GM18873 (cell line): Measurements from ENCODE around the gene TMEM140.

ENCODE experiments used
- ATAC-seq: cut with Tn5 transposase; IDR thresholded peaks from one replicate; pipeline ENCODE4 v1.9.1; 2021; ENCODE audit warnings: mild to moderate bottlenecking, moderate library complexity, moderate number of reproducible peaks; ENCODE audit not compliant: unreplicated experiment, low FRiP score

TMEM140 gene

DNA sequence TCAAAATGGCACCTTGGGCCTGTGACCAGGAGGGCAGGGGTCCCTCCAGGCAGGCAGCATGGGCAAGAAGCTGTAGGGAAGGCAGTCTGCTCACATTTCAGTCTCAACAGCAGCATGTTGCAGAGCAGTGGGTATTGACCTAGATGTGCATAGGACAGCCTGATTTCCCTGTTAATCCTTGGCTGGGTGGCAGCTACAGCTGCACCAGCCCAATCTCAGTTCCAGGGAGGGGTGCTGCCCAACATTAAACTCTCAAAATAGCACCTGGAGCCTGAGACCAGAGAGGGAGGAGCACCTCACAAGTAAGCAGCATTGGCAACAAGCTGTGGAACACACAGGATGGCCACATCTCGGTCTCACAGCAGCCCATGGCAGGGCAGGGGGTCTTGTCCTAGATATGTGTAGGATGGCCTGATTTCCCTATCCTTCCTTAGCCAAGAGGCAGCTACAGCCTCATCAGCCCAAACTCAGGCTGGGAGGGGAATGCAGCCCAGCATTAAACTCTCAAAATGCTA, 10.3 kb downstream of the TMEM140 start:
- ATAC-seq, result no peak

DNA sequence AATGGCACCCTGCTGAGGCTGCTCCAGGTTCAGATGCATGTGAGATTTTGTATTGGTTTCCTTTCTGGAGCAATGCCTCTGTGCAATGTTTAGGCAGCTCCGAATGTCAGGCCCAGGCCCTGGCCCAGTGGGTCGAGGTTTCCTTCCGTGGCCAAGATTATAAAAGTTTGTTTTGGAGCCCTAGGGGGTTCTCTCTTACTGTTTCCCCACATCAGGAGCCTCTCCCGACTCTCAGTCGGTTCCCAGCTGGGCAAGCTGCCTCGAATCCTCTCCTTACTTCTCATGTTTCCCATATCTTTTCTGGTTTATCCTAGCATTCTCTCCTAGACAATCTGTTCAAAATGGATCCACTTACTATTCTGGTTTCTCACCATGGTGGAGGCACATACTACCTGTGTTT, 11.0 kb downstream of the TMEM140 start:
- ATAC-seq, result no peak

DNA sequence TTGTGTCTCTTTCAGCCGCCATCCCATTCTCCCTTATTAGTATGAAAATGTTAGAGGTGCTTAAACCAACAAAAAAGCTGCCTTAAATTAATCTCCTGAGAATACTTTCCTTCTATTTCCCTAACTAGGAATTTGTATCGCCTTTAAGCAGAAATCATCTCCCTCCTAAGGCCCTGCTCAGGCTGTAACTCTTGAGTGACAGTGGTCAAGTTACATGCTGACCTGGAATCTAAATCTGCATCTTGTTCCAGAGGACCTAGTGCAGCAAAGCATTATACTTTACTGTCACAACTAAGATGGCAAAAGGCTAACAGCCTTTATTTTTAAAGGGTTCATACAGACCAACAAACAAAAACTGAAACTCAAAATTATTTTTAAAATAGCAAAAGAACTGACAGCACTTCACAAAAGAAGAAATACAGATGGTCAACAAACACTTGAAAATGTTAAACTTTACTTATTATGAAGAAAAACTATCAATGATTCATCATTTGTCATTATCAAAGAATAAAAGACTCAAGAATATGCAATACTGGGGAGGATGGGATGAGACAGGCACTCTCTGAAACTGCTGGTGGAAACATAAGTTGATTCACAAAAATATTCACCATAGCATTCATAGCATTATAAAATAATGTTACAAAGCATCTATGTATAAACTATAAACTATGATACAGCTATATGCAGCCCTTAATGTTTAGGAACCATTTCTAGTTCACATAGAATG, 11.7 kb downstream of the TMEM140 start:
- no peak for ATAC-seq

DNA sequence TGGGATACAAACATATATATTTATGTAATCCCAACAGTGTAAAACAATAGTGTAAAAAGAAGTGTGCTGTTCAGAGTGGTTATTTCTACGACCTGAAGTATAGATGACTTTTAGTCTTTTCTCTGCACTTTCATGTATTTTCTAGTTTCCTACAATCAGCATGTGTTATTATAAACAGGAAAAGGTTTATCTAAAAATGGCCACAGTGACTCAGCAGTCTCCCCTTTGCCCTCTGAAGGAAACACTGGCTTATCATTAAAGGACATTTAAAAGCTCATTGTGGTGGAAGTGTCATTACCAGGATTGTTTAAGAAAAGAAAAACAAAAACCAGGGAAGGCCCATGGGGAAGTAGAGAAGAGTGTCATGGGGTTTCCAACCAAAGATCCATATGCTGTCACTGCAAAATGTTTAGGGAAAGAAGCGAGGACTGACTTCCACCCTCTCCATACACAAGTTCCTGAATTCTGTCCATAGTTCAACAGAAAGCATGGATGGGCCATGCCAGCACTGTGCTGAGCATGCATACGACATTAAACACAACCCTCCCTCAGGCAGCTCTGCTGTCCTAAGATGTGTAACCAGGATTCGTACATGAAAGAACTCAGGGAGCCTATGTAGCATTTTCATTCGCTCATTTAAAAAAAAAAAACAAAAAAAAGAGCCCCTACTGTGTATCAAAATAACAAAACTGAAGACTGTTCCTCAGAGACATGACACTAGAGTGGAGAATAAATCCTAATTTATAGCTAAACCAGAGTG, 12.4 kb downstream of the TMEM140 start:
- ATAC-seq, result peak; percentile 44

DNA sequence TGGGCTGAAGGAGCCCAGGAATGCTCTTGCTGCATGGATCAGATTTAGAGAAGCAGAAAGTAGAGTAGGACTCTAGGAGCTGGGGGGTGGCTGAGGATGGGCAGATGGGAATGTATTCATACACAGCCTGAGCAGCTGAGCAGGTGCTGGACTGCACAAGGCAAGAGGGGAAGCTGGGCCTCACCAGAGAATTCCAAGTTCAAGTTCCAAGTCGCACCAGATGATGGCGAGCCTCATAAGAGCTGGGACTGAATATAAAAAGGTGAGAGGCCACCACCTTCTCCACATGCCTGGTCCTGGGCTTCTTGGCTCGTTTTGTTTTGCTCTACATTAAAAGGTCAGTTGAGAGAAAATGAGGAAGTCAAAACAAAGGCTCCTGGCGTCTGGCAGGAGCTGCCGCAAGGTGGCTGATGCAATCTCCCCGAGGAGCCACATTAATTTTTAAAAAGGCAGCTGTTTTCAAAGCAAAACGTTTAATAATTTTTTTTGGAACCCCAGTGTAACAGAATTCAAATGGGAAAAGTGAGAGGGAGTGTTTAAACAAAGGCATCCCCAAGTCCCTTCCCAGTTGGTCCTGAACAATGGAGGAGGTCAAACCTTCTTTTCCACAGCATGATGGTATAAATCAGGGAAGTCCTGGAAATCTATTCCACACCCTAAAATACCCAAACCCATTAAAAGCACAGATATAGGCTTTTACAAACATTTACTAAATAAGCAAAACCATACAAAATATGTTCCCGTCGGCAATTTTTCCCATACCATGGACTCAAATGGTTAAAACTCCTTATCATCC, 13.2 kb downstream of the TMEM140 start:
- no peak for ATAC-seq

DNA sequence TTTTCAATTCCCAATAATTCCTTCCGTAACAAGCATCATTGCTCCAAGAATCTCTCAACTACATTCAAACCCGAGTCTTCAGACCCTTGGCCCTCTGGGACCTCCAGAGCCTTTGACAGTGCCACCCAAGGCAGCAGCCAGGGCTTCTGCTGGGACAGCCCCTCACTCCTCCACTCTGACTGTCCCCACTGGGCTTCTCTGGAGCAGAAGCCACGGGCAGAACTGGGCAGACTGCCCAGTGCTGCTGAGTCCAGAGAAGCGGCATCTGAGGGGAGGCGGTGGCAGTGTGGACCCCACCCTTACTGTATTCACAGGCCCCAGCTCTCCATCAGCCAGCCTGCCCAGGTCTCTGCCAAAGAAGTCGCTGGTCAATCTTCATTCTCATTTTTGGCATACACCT, 13.8 kb downstream of the TMEM140 start:
- no peak for ATAC-seq

DNA sequence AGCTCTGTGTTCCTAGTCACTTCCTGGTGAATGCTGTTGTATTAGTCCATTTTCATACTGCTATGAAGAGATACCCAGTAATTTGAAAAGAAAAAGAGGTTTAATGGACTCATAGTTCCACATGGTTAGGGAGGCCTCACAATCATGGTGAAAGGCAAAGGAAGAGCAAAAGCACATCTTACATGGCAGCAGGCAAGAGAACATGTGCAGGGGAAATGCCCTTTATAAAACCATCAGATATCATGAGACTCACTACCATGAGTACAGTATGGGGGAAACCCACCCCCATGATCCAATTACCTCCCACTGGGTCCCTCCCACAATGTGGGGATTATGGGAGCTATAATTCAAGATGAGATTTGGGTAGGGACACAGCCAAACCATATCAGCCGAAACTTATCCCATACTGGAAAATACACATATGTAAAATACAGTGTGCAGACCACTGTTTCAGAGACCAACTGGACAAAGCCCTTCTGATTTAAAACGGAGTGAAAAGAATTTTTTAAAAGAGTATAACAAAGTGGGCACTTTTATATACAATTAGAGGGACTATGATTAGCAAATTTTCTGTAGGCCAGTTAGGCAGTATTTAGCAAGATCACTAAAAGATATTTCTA, 14.6 kb downstream of the TMEM140 start:
- no peak for ATAC-seq

DNA sequence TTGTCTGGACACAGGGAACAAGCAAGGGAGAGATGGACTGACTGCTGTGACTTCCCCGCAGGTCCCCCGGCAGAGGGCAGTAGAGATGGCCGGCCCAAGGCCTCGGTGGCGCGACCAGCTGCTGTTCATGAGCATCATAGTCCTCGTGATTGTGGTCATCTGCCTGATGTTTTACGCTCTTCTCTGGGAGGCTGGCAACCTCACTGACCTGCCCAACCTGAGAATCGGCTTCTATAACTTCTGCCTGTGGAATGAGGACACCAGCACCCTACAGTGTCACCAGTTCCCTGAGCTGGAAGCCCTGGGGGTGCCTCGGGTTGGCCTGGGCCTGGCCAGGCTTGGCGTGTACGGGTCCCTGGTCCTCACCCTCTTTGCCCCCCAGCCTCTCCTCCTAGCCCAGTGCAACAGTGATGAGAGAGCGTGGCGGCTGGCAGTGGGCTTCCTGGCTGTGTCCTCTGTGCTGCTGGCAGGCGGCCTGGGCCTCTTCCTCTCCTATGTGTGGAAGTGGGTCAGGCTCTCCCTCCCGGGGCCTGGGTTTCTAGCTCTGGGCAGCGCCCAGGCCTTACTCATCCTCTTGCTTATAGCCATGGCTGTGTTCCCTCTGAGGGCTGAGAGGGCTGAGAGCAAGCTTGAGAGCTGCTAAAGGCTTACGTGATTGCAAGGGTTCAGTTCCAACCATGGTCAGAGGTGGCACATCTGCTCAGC, 16.6 kb downstream of the TMEM140 start:
- ATAC-seq, result no peak

DNA sequence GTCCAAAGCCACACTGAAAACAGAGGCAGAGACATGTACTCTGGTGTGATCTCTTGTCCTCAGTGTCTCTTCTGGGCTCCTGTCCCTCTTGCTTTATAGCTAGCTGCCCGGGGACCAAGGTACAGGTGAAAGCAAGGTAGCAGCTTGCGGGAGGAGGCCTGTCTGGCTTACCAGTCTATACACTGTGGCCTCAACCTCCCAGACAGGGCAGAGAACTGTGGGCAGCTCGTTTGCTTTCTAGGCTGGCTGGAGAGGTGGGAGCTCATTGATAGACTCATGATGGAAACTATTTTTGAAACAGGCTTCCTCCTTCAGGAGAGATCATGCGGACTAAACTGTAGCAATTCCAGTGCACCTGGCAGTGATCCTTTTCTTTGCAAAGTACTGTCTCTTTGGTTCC, 18.0 kb downstream of the TMEM140 start:
- ATAC-seq, result no peak

DNA sequence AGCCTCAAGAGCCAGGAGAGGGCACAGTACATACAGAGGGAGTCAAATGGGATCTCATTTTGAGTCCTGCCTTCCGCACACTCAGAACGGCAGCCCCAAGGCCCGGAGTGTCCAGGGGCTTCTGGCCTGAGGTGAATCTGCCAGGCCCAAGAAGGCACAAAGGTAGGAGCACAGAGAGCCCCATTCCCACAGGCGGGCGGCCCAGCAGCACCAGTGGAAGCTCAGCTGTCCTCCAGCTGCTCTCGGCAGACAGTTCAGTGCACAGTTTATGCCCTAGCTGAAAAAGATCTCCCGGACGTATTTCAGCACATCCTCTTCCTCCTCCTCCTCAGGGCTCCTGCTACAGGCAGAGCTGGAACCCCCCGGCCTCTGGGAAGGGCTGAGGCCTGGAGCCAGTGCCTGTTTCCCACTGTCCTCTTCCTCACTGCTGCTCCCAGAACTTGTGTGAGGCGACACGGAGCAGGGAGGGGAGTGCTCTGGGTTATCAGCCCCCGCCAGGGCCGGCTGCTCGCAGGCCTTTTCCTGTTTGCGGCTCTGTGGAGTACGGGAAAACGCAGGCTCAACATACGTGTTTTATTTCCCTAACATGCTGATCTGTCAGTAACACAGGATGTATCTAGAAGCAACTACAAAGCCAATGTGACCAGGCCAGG, 18.6 kb downstream of the TMEM140 start:
- ATAC-seq, result no peak

DNA sequence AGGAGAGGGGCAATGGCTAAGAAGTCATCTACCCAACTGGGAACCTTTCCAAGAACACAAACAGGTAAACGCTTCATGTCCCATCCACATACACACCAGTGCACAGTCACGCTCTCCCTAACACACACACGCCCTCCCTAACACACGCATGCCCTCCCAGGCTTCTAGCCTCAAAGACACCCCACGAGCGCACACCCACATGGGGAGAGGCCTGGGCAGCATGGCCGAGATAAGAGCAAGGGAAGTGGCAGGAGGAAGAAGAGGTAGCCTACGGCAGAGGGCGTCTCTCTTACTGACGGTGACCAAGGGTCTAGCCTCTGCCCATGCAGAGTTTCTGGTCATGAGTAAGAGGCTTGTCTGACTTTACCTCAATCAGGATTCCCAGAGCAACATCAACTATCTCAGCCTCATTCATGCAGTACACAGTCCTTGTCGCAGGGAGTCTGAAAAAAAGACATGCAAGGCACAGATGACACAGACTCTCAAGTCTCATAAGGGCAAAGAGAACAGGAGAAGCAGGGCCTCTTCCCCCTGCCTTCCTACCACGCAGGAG, 19.6 kb downstream of the TMEM140 start:
- ATAC-seq, result no peak

DNA sequence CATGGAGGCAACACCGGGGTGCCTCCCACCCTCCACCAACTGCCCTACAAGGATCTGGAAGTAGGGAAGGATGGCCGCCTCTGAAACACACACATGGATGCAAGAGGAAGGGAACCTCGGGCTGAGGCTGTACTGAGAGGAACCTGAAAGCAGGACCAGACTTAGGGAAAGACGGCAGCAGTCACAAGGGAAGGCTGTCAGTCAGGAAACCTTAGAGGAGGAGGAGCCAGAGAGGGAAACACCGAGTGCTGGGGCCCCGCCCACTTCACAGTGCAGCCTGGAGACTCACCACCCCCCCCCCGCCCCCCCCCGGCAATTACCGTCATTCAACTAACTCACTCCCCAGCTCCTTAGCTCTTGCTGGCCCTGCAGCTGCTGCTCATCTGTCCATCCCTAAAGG, 20.1 kb downstream of the TMEM140 start:
- no peak for ATAC-seq

DNA sequence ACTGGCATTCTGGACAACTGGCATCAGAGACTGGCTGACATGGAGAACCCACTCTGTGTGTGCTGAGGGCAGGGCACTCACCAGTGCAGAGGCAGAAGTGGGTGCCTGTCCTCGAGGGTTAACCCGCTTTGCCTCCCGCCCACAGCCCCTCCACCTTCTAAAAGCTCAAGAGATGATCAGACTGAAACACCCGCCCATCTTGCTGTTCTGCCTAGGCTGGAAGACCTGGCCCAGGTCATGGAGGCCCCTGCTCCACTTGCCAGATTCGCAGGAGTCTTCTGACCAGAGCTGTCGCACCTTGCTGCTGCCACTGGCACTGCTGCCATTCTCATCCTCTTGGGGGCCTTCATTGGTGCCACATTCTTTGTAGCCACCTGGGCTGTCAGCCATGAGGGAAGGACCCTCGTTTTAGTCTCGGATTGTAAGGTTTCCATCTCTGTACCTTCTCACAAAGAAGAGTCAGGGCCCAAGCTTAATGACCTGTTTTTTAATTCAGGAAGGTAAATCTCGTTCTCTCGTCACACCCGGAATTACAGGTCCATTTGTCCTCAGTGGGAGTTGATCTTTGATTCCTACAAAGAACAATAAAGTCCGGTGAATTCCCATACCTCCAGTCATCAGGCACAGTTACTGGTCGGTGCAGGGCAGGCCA, 20.7 kb downstream of the TMEM140 start:
- ATAC-seq, result no peak

DNA sequence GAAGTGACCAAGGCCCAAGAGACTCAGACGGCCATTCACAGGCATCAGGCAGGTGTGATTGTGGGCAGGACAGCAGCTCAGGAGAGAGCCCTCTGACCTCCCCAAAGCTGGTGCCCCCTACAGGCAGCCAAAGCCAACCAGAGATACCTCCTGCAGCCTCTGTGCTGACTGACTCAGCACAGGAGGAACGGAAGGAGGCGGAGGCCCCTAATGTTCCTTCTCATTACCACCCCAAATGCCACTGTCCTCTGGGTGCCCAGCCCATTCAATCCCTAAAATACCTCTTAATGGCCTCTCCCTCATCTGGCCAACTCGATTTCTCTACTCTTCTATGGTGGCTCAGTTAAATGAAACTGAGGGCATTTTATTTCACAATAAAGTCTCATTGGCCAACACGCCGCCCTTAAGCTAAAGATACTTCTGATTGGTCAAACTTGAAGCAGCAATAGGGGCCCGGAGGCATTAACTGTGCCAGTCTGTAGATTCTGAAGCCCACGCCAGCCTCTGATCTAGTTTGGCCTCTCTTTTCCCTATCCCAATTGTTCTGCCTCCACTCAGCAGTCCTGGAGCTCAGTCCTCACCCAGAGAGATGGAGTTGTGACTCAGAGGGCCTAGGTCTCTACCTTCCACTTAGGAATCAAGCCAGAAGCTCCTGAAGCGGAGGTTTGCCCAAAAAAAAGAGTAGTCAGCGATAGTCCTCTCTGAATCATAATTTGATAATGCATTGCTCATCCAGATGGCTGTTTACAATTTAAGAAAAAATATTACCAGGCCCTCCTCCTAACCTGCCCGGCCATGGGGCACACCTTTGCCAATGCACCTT, 21.5 kb downstream of the TMEM140 start:
- ATAC-seq, result peak; percentile 37

DNA sequence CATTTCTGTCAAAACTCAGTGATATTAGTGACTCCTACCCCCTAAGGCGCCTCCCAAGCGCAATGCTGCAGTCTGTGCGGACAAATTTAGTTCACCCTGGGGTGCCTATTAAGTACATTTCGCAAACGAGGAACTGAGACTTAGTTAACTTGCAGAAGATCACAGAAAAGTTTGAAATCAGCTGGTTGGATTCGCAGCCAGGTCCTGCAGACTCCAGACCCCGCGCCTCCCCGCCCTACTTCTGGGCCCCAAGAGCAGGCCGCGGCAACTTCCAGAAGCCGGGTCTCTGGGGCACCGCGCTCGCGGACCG, 22.0 kb downstream of the TMEM140 start:
- no peak for ATAC-seq

DNA sequence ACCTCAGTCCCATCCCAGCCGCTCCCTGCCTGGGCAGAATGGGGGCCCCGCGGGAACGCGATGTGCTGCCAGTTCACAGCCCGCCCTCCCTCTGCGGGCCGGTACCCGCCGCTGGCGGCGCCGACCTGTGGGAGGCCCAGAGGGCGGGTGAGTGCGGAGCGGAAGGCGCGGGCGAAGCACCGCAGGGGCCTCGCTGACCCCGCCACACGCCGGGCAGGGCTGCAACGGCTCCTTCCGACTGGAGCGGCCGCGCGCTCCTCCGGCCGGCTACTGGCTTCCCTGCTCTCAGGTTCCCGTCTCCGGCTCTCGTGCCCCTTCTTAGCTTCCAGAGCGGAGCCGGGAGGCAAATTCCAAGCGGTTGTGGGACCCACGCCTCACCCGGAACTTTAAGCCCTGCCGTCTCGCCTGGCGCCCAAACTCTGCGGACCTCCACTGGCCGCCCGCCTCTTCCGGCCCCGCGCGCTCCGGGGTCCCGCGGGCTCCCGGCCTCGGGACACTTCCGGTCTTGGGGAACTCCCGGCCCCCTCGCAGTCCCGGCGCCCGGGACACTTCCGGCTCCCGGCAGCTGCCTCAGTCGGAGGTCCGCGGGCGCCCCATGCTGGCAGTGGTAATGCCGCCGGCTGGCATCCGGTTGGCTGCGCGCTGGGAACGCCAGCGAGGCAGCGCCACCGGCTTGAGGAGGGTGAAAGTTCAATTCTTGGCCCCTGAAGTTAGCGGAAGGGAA, 22.6 kb downstream of the TMEM140 start, which contains the start of gene CYREN:
TSS of gene CYREN (minus strand) at position 434 of the 724 bp plus-strand sequence. CDS start 1,785 bp downstream, outside the sequence.
- peak; percentile 50 for ATAC-seq

DNA sequence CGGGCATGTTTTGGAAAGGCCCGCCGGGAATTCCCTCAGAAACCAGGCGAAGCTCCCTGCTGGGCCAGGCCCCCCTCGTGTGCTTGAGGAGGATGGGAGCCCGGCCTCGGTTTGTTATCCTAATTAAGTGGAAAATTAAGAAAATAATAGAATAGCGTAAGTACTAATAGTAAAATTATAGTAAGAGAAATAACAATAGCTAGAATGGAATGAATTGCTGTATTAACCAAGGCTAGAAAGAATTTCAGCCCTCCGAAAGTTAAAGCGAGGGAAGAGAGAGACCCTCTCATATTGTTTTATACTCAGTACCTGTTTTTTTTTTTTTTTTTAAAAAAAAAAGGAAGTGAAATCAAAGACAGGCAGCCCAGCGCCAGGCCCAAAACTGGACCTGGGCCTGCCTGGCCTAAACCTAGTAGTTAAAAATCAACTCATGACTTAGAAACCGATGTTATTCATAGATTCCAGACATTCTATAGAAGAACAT, 23.2 kb downstream of the TMEM140 start:
- ATAC-seq, result peak; percentile 37
